DND-41 (cell line): ENCODE results near the gene IQCM.
"Not testable (repeated sequence)": the region's sequence is repeated elsewhere in the genome, so short reads cannot be mapped to it uniquely, and the experiment has no call there.

Experiments used
- ATAC-seq: fragments of 200-7000 bp; cut with Tn5 transposase; 3 replicates; pipeline ENCODE4 v1.9.1; 2021; ENCODE audit warnings: low read depth; ENCODE audit not compliant: insufficient read depth
- DNase-seq: peaks from one replicate; pipeline ENCODE4 v3.0.0-alpha.2; 2020
- H2AFZ ChIP-seq: 2 replicates; pipeline ENCODE4 v1.6.0; 2012; ENCODE audit warnings: low read depth, low read length
- H3K27ac ChIP-seq: 2 replicates; pipeline ENCODE4 v1.5.1; 2012; ENCODE audit warnings: low read length, inconsistent platforms
- H3K27me3 ChIP-seq: fragments of 200-600 bp; sonication (generic); 2 replicates; pipeline ENCODE4 v1.6.0; 2012; ENCODE audit warnings: low read length, mild to moderate bottlenecking, inconsistent platforms; ENCODE audit not compliant: insufficient read depth, poor library complexity
- H3K36me3 ChIP-seq: 2 replicates; pipeline ENCODE4 v1.5.1; 2012; ENCODE audit warnings: low read length, inconsistent platforms; ENCODE audit not compliant: insufficient read depth
- H3K4me1 ChIP-seq: 2 replicates; pipeline ENCODE4 v1.5.1; 2012; ENCODE audit warnings: mild to moderate bottlenecking, low read length; ENCODE audit not compliant: insufficient read depth
- H3K4me2 ChIP-seq: 2 replicates; pipeline ENCODE4 v1.6.0; 2012; ENCODE audit warnings: mild to moderate bottlenecking, moderate library complexity, low read length, inconsistent platforms; ENCODE audit not compliant: insufficient read depth
- H3K4me3 ChIP-seq, 2 experiments: fragments of 200-600 bp in 1 of 2; shearing (Covaris generic) in 1 of 2; 2 replicates each; pipeline ENCODE4 v1.5.1; 2012 to 2016; ENCODE audit warnings: inconsistent platforms in 2 of 2, low read length in 2 of 2, mild to moderate bottlenecking in 2 of 2, low read depth in 1 of 2, moderate library complexity in 1 of 2
- H3K79me2 ChIP-seq: 2 replicates; pipeline ENCODE4 v1.6.0; 2012; ENCODE audit warnings: low read length, inconsistent platforms; ENCODE audit not compliant: insufficient read depth
- H3K9ac ChIP-seq: 2 replicates; pipeline ENCODE4 v1.6.0; 2012; ENCODE audit warnings: low read depth, mild to moderate bottlenecking, inconsistent platforms, low read length, moderate library complexity
- H3K9me3 ChIP-seq: 2 replicates; pipeline ENCODE4 v1.5.1; 2012; ENCODE audit warnings: low read length, moderate library complexity, mild to moderate bottlenecking, inconsistent platforms; ENCODE audit not compliant: insufficient read depth, severe bottlenecking
- H4K20me1 ChIP-seq: 2 replicates; pipeline ENCODE4 v1.6.0; 2012; ENCODE audit warnings: low read length; ENCODE audit not compliant: insufficient read depth
- EZH2 ChIP-seq: IDR thresholded peaks from 3 replicates; pipeline ENCODE4 v1.6.1; 2012; ENCODE audit warnings: borderline replicate concordance, low read depth, mild to moderate bottlenecking, moderate library complexity, low read length, inconsistent platforms; ENCODE audit not compliant: severe bottlenecking
- TF ChIP-seq, protein P1 (sequence below): IDR thresholded peaks from 2 replicates; pipeline ENCODE4 v1.5.1; 2012; ENCODE audit warnings: borderline replicate concordance, low read length, moderate library complexity, mild to moderate bottlenecking; ENCODE audit not compliant: poor library complexity, severe bottlenecking; ENCODE audit errors: extremely low read depth

Gene IQCM

DNA sequence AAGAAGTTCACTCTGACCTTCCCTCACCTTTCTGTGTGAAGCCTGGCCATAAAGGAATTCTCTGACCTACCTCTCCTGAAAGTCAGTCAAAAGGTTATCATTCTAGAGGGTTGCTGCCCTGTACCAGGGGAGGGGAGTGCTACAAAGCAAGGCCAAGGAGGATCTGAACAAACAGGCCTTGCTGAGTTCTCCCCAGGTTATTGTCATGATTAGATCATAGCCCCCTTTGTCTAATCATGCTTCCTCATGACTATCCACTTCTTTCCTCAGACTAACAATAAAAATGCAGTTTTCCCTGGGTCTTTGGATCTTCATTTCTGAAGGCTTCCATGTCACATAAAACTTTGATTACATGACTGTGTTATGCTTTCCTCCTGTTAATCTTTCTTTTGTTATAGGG lies 472.0 kb downstream of the IQCM start:
- DNase-seq (no peak), ATAC-seq (no peak)
- Histone ChIP-seq H3K27ac (no peak overlapping the region), H3K36me3 (no peaks in the 10 kb centered on the region), H3K4me2 (no peak overlapping the region), H3K4me1 (no peaks in the 10 kb centered on the region), H2AFZ (no peak overlapping the region), H4K20me1 (no peaks in the 10 kb centered on the region), H3K4me3 (no peak overlapping the region), H3K9me3 (no peaks in the 10 kb centered on the region), H3K27me3 (no peaks in the 10 kb centered on the region), H3K9ac (no peak overlapping the region), H3K79me2 (no peaks in the 10 kb centered on the region)
- no peak for TF ChIP-seq EZH2
- TF ChIP-seq, protein P1, sequence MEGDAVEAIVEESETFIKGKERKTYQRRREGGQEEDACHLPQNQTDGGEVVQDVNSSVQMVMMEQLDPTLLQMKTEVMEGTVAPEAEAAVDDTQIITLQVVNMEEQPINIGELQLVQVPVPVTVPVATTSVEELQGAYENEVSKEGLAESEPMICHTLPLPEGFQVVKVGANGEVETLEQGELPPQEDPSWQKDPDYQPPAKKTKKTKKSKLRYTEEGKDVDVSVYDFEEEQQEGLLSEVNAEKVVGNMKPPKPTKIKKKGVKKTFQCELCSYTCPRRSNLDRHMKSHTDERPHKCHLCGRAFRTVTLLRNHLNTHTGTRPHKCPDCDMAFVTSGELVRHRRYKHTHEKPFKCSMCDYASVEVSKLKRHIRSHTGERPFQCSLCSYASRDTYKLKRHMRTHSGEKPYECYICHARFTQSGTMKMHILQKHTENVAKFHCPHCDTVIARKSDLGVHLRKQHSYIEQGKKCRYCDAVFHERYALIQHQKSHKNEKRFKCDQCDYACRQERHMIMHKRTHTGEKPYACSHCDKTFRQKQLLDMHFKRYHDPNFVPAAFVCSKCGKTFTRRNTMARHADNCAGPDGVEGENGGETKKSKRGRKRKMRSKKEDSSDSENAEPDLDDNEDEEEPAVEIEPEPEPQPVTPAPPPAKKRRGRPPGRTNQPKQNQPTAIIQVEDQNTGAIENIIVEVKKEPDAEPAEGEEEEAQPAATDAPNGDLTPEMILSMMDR, result no peak

DNA sequence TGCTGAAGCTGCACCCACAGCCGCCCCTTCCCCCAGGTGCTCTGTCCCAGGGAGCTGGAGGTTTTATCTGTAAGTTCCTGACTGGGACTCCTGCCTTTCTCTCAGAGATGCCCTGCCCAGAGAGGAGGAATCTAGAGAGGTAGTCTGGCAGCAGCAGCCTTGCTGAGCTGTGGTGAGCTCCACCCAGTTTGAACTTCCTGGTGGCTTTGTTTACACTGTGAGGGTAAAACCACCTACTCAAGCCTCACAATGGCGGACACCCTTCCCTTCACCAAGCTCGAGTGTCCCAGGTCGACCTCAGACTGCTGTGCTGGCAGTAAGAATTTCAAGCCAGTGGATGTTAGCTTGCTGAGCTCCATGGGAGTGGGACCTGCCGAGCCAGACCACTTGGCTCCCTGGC lies 474.5 kb downstream of the IQCM start:
- H3K4me3 ChIP-seq, H3K27ac ChIP-seq, H3K4me2 ChIP-seq, H3K9me3 ChIP-seq, H2AFZ ChIP-seq, ATAC-seq, H4K20me1 ChIP-seq, H3K9ac ChIP-seq, H3K4me1 ChIP-seq, H3K27me3 ChIP-seq, H3K36me3 ChIP-seq, H3K79me2 ChIP-seq, DNase-seq: not testable (repeated sequence)

DNA sequence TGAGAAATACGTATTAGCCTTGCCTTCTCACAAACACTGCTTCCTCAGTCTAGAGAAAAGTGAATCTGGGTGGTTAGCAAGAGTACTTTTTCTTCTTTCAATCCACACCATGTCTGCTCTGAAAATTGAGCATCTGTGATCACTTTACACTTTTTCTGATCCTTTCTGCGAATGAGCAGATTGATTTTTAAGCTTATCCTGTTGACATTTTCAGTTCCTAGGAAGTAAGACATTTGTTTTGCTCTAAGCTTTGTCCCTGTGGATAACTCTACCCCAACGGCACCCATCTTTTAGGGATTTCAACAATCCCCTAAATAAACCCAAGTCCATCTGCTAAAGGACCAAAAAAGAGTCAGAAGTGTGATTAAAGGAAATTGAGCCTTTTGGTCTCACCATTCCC lies 487.5 kb downstream of the IQCM start:
- Histone ChIP-seq H4K20me1 (no peaks in the 10 kb centered on the region), H3K36me3 (no peaks in the 10 kb centered on the region), H3K9ac (no peak overlapping the region), H3K4me2 (no peak overlapping the region), H3K9me3 (no peaks in the 10 kb centered on the region), H3K27ac (no peak overlapping the region), H2AFZ (no peak overlapping the region), H3K4me3 (no peak overlapping the region), H3K79me2 (no peaks in the 10 kb centered on the region), H3K27me3 (no peaks in the 10 kb centered on the region), H3K4me1 (no peaks in the 10 kb centered on the region)
- no peak for DNase-seq
- TF ChIP-seq EZH2, result no peak
- TF ChIP-seq, protein P1, result no peak
- no peak for ATAC-seq

DNA sequence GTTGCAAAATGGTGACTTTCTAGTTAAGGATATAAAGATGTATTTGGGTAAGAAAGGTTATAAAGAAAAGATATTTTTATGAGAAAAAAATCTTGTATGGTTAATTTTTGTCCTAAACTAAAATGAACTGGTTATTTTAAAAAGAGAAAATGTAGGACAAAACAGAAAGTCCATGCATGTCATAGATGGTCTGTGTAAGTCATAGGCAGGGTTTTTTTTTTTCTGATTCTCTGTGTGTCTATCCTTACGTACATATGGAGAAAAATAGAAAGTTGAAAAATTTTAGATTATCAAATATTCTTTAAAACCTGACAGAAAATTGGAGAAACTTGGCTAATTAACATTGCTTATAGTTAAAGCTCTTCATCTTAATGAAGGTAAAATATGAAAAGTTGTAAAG lies 493.4 kb downstream of the IQCM start:
- Histone ChIP-seq H4K20me1 (no peaks in the 10 kb centered on the region), H3K27me3 (no peaks in the 10 kb centered on the region), H3K9ac (no peak overlapping the region), H3K9me3 (peaks cover 4% of the 10 kb centered on the region), H3K79me2 (no peaks in the 10 kb centered on the region), H3K4me2 (no peak overlapping the region), H3K4me1 (no peaks in the 10 kb centered on the region), H3K4me3 (no peak overlapping the region), H3K27ac (no peak overlapping the region), H3K36me3 (no peaks in the 10 kb centered on the region), H2AFZ (no peak overlapping the region)
- DNase-seq, result no peak
- ATAC-seq, result no peak
- TF ChIP-seq, protein P1, result no peak
- TF ChIP-seq EZH2, result no peak
